K562 (cell line): Measurements from ENCODE around the gene NECAB3. TPM values are rescaled to one million over a fixed set of nuclear protein-coding genes. Genes with fewer than 3 reads are reported as not detected.
A peak's percentile ranks its signal among the peaks of the same experiment; 100 is the strongest.

Source experiments
- CLOCK ChIP-seq: fragments of 250-450 bp; sonication (Bioruptor Pico); IDR thresholded peaks from 2 replicates; pipeline ENCODE4 v1.4.0; 2020; ENCODE audit warnings: mild to moderate bottlenecking, moderate library complexity, borderline replicate concordance
- ELF2 ChIP-seq: fragments of 250-450 bp; sonication (Bioruptor Pico); IDR thresholded peaks from 2 replicates; pipeline ENCODE4 v1.5.0; 2021; ENCODE audit warnings: mild to moderate bottlenecking
- HLTF ChIP-seq: fragments of 450-650 bp; IDR thresholded peaks from 2 replicates; pipeline ENCODE4 v1.6.1; 2016
- HMGN3 ChIP-seq: IDR thresholded peaks from 2 replicates; pipeline ENCODE4 v1.6.1; 2011; ENCODE audit warnings: borderline replicate concordance, low read depth, mild to moderate bottlenecking, mixed read lengths, low read length; ENCODE audit not compliant: insufficient read length; ENCODE audit errors: extremely low read depth
- KLF13 ChIP-seq: fragments of 450-650 bp; IDR thresholded peaks from 2 replicates; pipeline ENCODE4 v1.6.1; 2016; ENCODE audit warnings: missing genetic modification characterization, low read depth, mild to moderate bottlenecking, missing compliant biosample characterization, moderate library complexity, borderline replicate concordance
- NBN ChIP-seq: fragments of 450-650 bp; IDR thresholded peaks from 2 replicates; pipeline ENCODE4 v1.6.1; 2016; ENCODE audit warnings: low read depth, mild to moderate bottlenecking
- NCOA1 ChIP-seq: fragments of 450-650 bp; IDR thresholded peaks from 2 replicates; pipeline ENCODE4 v1.6.1; 2016; ENCODE audit warnings: low read depth
- NFYB ChIP-seq: IDR thresholded peaks from 2 replicates; pipeline ENCODE4 v1.6.1; 2011; ENCODE audit warnings: mild to moderate bottlenecking, moderate library complexity; ENCODE audit not compliant: insufficient read length; ENCODE audit errors: extremely low read depth
- PATZ1 ChIP-seq: fragments of 250-450 bp; sonication (Bioruptor Pico); IDR thresholded peaks from 2 replicates; pipeline ENCODE4 v1.5.0; 2020; ENCODE audit warnings: mild to moderate bottlenecking, borderline replicate concordance
- PREB ChIP-seq: sonication (generic); formaldehyde crosslinking; IDR thresholded peaks from 2 replicates; pipeline ENCODE4 v1.8.1; 2023; ENCODE audit warnings: mild to moderate bottlenecking, missing genetic modification reagents
- RB1 ChIP-seq: fragments of 450-650 bp; IDR thresholded peaks from 2 replicates; pipeline ENCODE4 v1.6.1; 2017; ENCODE audit warnings: low read depth, mild to moderate bottlenecking
- TCF7L2 ChIP-seq: fragments of 150-350 bp; IDR thresholded peaks from 2 replicates; pipeline ENCODE4 v1.6.1; 2016; ENCODE audit warnings: low read depth, mild to moderate bottlenecking, low read length, moderate library complexity
- THRB ChIP-seq: fragments of 450-650 bp; formaldehyde crosslinking; conservative IDR thresholded peaks from 2 replicates; pipeline ENCODE4 v1.4.0; 2022; ENCODE audit warnings: mild to moderate bottlenecking, missing genetic modification characterization
- ZNF398 ChIP-seq: fragments of 250-450 bp; sonication (Bioruptor Pico); IDR thresholded peaks from 2 replicates; pipeline ENCODE4 v1.8.0; 2021; ENCODE audit warnings: moderate library complexity, mild to moderate bottlenecking, inconsistent platforms
- ZNF639 ChIP-seq, 2 experiments: fragments of 200-800 bp in 1 of 2; sonication (Bioruptor generic) in 1 of 2; sonication (generic) in 1 of 2; formaldehyde crosslinking in 1 of 2; IDR thresholded peaks in 1 of 2; conservative IDR thresholded peaks in 1 of 2; 2 replicates each; pipeline versions ENCODE4 v1.5.0 to v1.6.1; 2016 to 2020; ENCODE audit warnings: missing compliant biosample characterization in 1 of 2, missing genetic modification characterization in 1 of 2, missing genetic modification reagents in 1 of 2
- polyA plus RNA-seq, 8 experiments: library from polyadenylated mRNA; depleted of rRNA in 4 of 8; stranded (reverse) in 5 of 8; unstranded in 3 of 8; fragments of >200 nt; fragmentation: Nextera tagmentation in 2 of 8; fragmentation: Illumina TruSeq in 1 of 8; extraction: Ambion mirVana in 2 of 8; extraction: Trizol in 1 of 8; gene quantifications; 2 replicates each; pipeline versions ENCODE4 v1.2.1 to v1.2.3, GENCODE V29; 2011 to 2014; ENCODE audit warnings: inconsistent platforms in 1 of 8, missing spikeins in 1 of 8
- total RNA-seq, 7 experiments: library from RNA; depleted of rRNA in 6 of 7; stranded (reverse); fragments of >200 nt in 6 of 7; fragmentation: Illumina TruSeq in 2 of 7; extraction: Trizol in 2 of 7; gene quantifications; 2 replicates each; pipeline versions ENCODE4 v1.2.1 to v1.2.3, GENCODE V29; 2011 to 2021; ENCODE audit warnings: low replicate concordance in 1 of 7

The NECAB3 gene
- total and polyA plus RNA-seq, 9 of the 15 experiments (the other 6 are each of a cell fraction or from before 2014, with no cell fraction given), result 0.94 to 63.3 (median 31.5) TPM

- no peak for TF ChIP-seq HLTF
- TF ChIP-seq HMGN3, result no peak
- peak in 1 of 2 experiments; percentile 70; a peak in 2 of 4 replicates for TF ChIP-seq ZNF639 (CRISPR knock-in tag; conservative IDR thresholded peaks at IDR 0.05 in 1 of 2, IDR thresholded peaks at IDR 0.05 in 1 of 2)
- peak; percentile 54; the same call in 1 of the 2 replicates for TF ChIP-seq RB1
- no peak for TF ChIP-seq CLOCK (CRISPR knock-in tag)
- no peak for TF ChIP-seq PATZ1 (CRISPR knock-in tag)
- TF ChIP-seq ELF2, result no peak
- peak; percentile 63; the same call in 1 of the 2 replicates for TF ChIP-seq KLF13 (tag)
- TF ChIP-seq TCF7L2, result no peak
- TF ChIP-seq THRB, result no peak
- TF ChIP-seq ZNF398 (CRISPR knock-in tag), result no peak
- TF ChIP-seq NCOA1, result no peak
- no peak for TF ChIP-seq NBN
- peak; percentile 86 for TF ChIP-seq NFYB
- TF ChIP-seq PREB (CRISPR knock-in tag), result no peak
Observed at GRCh38 chr20:33719989-33720709, 45.9 kb upstream of the NECAB3 start, which contains the start of gene PXMP4 (continued).
